ENCODE results near the gene LCTL.

Gene LCTL

DNA sequence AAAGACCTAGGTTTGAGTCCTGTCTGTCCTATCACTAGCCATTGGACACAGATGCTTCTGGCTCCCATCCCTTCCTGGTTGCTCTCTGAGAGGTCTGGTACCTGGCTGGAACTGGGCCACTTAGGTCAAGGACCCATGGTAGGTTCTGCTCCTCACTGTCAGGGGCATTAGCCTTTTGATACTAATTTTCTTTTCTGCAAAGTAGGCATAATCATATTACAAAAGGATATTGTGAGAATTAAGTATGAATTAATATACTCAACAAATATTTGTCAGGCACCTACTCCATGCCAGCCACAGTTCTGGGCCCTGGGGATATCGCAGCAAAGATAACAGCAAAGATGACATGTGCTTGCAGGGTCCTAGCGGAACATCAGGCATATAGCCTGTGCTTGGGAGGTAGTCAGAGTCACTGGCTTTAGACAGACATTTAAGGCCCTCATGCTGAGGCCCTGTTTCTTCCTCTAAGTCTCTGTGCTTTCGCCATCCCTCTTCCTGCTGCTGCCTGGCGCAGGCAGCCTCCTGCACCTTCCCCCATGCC is 25.6 kb upstream of the LCTL start:
- TF ChIP-seq FOXM1 (IDR thresholded peaks at IDR 0.05; ENCODE audit: borderline replicate concordance, low read depth) (no peak), YY1 (IDR thresholded peaks at IDR 0.05; ENCODE audit: low read depth) (no peak), RAD21 (IDR thresholded peaks at IDR 0.05; ENCODE audit: low read depth) (no peak), EP300 (IDR thresholded peaks at IDR 0.05; ENCODE audit: borderline replicate concordance) (no peak)
- TF ChIP-seq, protein P1, sequence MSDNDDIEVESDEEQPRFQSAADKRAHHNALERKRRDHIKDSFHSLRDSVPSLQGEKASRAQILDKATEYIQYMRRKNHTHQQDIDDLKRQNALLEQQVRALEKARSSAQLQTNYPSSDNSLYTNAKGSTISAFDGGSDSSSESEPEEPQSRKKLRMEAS (IDR thresholded peaks at IDR 0.05): no peak

DNA sequence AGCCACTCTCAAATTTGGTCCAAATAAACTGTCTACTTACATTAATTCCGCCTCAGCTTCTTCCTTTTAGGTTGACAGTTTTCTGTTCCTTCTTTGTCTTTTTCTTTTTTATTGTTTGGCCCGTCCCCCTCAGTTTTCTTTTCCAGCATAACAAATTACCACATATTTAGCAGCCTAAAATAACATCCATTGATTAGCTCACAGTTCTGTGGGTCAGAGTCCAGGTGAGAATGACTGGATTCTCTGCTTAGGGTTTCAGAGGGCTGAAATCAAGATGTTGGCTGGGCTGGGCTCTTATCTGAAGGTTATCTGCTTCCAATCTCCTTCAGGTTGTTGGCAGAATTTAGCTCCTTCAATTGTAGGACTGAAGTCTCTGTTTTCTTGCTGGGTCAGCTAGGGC is 24.6 kb upstream of the LCTL start:
- no peak for TF ChIP-seq EGR1 (IDR thresholded peaks at IDR 0.05)
- TF ChIP-seq, protein P2, sequence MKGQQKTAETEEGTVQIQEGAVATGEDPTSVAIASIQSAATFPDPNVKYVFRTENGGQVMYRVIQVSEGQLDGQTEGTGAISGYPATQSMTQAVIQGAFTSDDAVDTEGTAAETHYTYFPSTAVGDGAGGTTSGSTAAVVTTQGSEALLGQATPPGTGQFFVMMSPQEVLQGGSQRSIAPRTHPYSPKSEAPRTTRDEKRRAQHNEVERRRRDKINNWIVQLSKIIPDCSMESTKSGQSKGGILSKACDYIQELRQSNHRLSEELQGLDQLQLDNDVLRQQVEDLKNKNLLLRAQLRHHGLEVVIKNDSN (IDR thresholded peaks at IDR 0.05): no peak
- TF ChIP-seq, protein P3, sequence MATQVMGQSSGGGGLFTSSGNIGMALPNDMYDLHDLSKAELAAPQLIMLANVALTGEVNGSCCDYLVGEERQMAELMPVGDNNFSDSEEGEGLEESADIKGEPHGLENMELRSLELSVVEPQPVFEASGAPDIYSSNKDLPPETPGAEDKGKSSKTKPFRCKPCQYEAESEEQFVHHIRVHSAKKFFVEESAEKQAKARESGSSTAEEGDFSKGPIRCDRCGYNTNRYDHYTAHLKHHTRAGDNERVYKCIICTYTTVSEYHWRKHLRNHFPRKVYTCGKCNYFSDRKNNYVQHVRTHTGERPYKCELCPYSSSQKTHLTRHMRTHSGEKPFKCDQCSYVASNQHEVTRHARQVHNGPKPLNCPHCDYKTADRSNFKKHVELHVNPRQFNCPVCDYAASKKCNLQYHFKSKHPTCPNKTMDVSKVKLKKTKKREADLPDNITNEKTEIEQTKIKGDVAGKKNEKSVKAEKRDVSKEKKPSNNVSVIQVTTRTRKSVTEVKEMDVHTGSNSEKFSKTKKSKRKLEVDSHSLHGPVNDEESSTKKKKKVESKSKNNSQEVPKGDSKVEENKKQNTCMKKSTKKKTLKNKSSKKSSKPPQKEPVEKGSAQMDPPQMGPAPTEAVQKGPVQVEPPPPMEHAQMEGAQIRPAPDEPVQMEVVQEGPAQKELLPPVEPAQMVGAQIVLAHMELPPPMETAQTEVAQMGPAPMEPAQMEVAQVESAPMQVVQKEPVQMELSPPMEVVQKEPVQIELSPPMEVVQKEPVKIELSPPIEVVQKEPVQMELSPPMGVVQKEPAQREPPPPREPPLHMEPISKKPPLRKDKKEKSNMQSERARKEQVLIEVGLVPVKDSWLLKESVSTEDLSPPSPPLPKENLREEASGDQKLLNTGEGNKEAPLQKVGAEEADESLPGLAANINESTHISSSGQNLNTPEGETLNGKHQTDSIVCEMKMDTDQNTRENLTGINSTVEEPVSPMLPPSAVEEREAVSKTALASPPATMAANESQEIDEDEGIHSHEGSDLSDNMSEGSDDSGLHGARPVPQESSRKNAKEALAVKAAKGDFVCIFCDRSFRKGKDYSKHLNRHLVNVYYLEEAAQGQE (IDR thresholded peaks at IDR 0.05; ENCODE audit: low read depth): no peak
- no peak for TF ChIP-seq RAD21 (IDR thresholded peaks at IDR 0.05; ENCODE audit: low read depth)
- no peak for TF ChIP-seq TCF12 (IDR thresholded peaks at IDR 0.05; ENCODE audit: low read depth)
- TF ChIP-seq CEBPB (IDR thresholded peaks at IDR 0.05): no peak

DNA sequence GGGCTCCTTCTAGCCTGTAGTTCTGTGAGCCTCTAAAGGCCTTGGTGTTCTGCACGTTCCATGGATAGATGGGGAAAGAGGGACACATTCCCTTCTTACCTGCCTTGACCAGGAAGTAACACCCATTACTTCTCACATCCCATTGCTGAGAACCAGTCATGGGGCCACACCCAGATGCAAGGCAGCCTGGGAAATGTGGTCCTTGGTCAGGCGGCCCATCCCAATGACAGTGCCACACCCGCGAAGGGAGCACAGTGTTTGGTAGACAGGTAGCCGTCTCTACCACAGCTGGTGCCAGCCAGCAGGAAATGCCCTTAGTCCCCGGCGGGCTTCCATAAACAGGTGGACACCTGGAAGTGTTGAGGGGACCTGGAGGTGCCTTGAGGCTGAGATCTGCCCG is 23.2 kb upstream of the LCTL start:
- TF ChIP-seq ZBTB7A (IDR thresholded peaks at IDR 0.05; ENCODE audit: low read depth) (no peak), YY1 (IDR thresholded peaks at IDR 0.05; ENCODE audit: low read depth) (no peak)
- TF ChIP-seq, protein P2 (IDR thresholded peaks at IDR 0.05): peak; percentile 43; the same call in 1 of the 2 replicates

DNA sequence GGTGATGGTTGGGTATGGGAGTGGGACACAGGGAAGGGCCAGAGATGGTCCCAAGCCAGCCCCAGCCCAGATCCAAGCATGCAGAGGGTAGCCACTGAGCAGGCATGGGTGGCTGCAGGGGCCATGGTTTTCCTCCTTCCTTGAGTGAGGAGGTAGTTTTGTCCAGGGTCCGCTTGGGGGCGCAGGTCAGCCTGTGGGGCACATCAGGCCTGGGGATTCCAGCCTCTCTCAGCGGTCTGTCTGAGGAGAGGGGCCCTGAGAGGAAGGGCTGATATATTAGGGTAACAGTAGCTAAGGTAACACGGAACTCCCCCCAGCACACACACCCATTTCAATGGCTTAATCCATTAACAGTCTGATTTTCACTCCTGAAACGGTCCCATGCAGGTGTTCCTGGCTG is 22.7 kb upstream of the LCTL start:
- TF ChIP-seq TEAD4 (IDR thresholded peaks at IDR 0.05) (no peak), CEBPB (IDR thresholded peaks at IDR 0.05) (no peak), RAD21 (IDR thresholded peaks at IDR 0.05; ENCODE audit: low read depth) (no peak), ZBTB7A (IDR thresholded peaks at IDR 0.05; ENCODE audit: low read depth) (no peak)

DNA sequence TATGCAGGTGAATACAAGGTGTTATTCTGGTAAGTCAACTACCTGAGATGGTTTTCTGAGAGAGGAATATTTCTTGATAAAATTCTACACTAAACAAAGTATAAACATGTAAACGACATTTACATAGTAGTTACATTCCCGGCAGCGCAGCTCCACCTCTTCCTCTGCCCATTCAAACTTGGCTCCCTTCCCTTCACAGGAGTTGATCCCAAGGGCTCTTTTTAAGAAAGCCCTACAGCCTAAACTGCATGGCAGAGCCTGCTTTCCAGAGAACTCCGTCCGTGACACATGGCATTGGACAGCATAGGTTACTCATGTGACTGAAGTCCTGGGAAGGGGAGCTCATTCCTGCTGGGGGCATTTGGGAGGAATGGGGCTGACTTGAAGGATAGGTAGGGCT is 22.0 kb upstream of the LCTL start:
- TF ChIP-seq CEBPB (IDR thresholded peaks at IDR 0.05): no peak
- no peak for TF ChIP-seq EGR1 (IDR thresholded peaks at IDR 0.05)
- no peak for TF ChIP-seq RAD21 (IDR thresholded peaks at IDR 0.05; ENCODE audit: low read depth)
- TF ChIP-seq, protein P2 (IDR thresholded peaks at IDR 0.05): no peak

DNA sequence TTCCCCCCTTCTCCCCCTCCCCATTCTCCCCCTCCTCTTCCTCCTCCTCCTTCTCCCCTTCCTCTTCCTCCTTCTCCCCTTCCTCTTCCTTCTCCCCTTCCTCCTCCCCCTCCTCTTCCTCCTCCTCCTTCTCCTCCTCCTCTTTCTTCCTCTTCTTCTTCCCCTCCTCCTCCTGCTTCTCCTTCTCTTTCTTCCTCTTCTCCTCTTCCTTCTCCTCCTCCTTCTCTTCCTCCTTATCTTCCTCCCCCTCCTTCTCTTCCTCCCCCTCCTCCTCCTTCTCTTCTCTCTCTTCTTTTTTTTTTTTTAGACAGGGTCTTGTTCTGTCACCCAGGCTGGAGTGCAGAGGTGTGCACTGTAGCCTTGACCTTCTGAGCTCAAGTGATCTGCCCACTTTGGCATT is 21.2 kb upstream of the LCTL start:
- no peak for TF ChIP-seq TAF1 (IDR thresholded peaks at IDR 0.05; ENCODE audit: low read depth)
- TF ChIP-seq, protein P2 (IDR thresholded peaks at IDR 0.05): no peak

DNA sequence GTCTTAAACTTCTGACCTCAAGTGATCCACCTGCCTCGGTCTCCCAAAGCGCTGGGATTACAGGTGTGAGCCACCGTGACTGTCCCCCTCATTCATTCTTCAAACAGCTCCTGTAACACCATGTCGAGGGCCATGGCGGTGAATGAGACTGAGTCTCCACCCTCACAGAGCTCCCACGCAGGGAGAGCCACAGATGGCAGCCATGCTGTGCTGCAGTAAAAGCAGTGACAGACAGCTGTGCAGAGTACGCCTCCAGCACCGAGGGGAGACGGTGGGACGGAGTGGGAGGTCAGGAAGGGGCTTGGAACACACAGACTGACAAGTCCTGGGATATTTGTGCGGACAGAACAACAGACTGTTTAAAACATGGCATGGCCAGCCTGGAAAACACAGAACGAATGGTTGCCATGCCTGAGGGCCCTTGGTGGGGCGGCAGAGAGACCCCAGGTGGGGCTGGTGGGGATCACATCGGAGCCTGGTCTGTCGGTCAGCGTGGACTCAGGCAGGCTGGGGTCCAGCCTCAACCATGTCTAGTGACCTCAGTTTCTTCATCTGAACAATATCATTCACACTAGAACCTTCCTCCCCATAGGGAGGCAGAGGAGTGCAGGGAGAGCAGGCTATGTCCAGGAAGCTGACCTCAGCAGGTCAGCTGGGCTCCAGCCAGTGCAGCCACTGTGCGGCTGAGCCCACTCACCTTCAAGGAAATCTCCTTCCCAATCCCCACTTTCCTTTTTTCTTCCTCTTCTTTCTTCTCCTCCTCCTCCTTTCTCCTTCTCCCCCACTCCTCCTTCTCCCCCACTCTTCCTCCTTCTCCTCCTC is 20.6 kb upstream of the LCTL start:
- TF ChIP-seq, protein P1 (IDR thresholded peaks at IDR 0.05): no peak
- no peak for TF ChIP-seq RAD21 (IDR thresholded peaks at IDR 0.05; ENCODE audit: low read depth)
- no peak for TF ChIP-seq ZBTB7A (IDR thresholded peaks at IDR 0.05; ENCODE audit: low read depth)
- TF ChIP-seq, protein P2 (IDR thresholded peaks at IDR 0.05): no peak
- no peak for TF ChIP-seq CREB1 (IDR thresholded peaks at IDR 0.05; ENCODE audit: low read depth)
